HCT116 (cell line): Measurements from ENCODE around the gene AP1M1. TPM values are rescaled to one million over a fixed set of nuclear protein-coding genes. Genes with fewer than 3 reads are reported as not detected.

ENCODE experiments used
- ATAC-seq: fragments of 200-7000 bp; cut with Tn5 transposase; 2 replicates; pipeline ENCODE4 v1.9.1; 2020; ENCODE audit warnings: mild to moderate bottlenecking, moderate library complexity
- BruUV-seq: library from RNA; stranded (reverse); fragments of 400-500 nt; replicated peaks from 2 replicates; lab custom pipeline; 2021; lab: Mats Ljungman, UMichigan
- CTCF ChIA-PET: fragments of 300-600 bp; sonication (Branson Sonifier 250); formaldehyde crosslinking; loops from one replicate; lab custom pipeline; 2021; ENCODE audit warnings: antibody characterized with exemption; lab: Charles Lee
- POLR2A ChIA-PET: fragments of 300-600, 350-600 bp; sonication (Branson Sonifier 250); formaldehyde crosslinking; loops from one replicate; lab custom pipeline; 2021; ENCODE audit warnings: antibody characterized with exemption; lab: Charles Lee
- RAD21 ChIA-PET, 2 experiments: fragments of 300-600 bp; sonication (Branson Sonifier 250); formaldehyde crosslinking; loops; one replicate each; lab custom pipeline; 2023; ENCODE audit warnings: low total read pairs in 2 of 2; ENCODE audit not compliant: uncharacterized antibody in 2 of 2, unreplicated experiment in 2 of 2, low non-redundant PET in 1 of 2; lab: Charles Lee
- DNase-seq: peaks from one replicate; pipeline ENCODE4 v3.0.0-alpha.2; 2010; ENCODE audit warnings: low read depth, low spot score
- H2AFZ ChIP-seq: fragments of 200-600 bp; shearing (Covaris generic), sonication (generic); 2 replicates; pipeline ENCODE4 v1.6.1; 2017; ENCODE audit warnings: low read depth, mixed run types, mixed read lengths, antibody characterized with exemption, low read length; ENCODE audit not compliant: poor library complexity, severe bottlenecking
- H3K27ac ChIP-seq: 2 replicates; pipeline ENCODE4 v1.5.1; 2012; ENCODE audit warnings: low read depth, low read length
- H3K27me3 ChIP-seq: fragments of 200-600 bp; sonication (generic); 2 replicates; pipeline ENCODE4 v1.6.1; 2016; ENCODE audit warnings: mixed run types, low read length, mixed read lengths; ENCODE audit not compliant: insufficient read depth
- H3K36me3 ChIP-seq, 2 experiments: fragments of 200-500 bp in 1 of 2; fragments of 200-600 bp in 1 of 2; sonication (Bioruptor generic) in 1 of 2; sonication (generic) in 1 of 2; 2 replicates each; pipeline versions ENCODE4 v1.5.1 to v1.6.1; 2014 to 2016; ENCODE audit warnings: low read length in 2 of 2, inconsistent platforms in 1 of 2, mixed read lengths in 1 of 2, mixed run types in 1 of 2; ENCODE audit not compliant: insufficient read depth in 2 of 2, control insufficient read depth in 1 of 2
- H3K4me1 ChIP-seq, 2 experiments: fragments of 200-600 bp in 1 of 2; sonication (generic) in 1 of 2; 2 replicates each; pipeline versions ENCODE4 v1.5.1 to v1.6.1; 2012 to 2017; ENCODE audit warnings: low read length in 2 of 2, inconsistent platforms in 1 of 2, mild to moderate bottlenecking in 1 of 2, mixed read lengths in 1 of 2, mixed run types in 1 of 2, moderate library complexity in 1 of 2; ENCODE audit not compliant: insufficient read depth in 2 of 2, control insufficient read depth in 1 of 2
- H3K4me2 ChIP-seq: fragments of 200-600 bp; sonication (generic); 2 replicates; pipeline ENCODE4 v1.6.1; 2017; ENCODE audit warnings: mixed run types, low read length, mixed read lengths
- H3K4me3 ChIP-seq, 2 experiments: fragments of 200-600 bp in 1 of 2; sonication (generic) in 1 of 2; replicated peaks in 1 of 2; 2 replicates each; pipeline ENCODE4 v1.5.1; 2011 to 2016; ENCODE audit warnings: low read length in 2 of 2, control low read depth in 1 of 2, low read depth in 1 of 2, mild to moderate bottlenecking in 1 of 2, mixed read lengths in 1 of 2, mixed run types in 1 of 2
- H3K79me2 ChIP-seq: fragments of 200-600 bp; sonication (generic); 2 replicates; pipeline ENCODE4 v1.6.1; 2017; ENCODE audit warnings: mild to moderate bottlenecking, mixed run types, low read length, moderate library complexity, mixed read lengths; ENCODE audit not compliant: insufficient read depth
- H3K9ac ChIP-seq: fragments of 200-600 bp; sonication (generic); 2 replicates; pipeline ENCODE4 v1.6.1; 2016; ENCODE audit warnings: low read length, mixed read lengths
- H3K9me2 ChIP-seq: fragments of 200-600 bp; sonication (generic), shearing (Covaris generic); 2 replicates; pipeline ENCODE4 v1.6.1; 2017; ENCODE audit warnings: mixed run types, mild to moderate bottlenecking, moderate library complexity; ENCODE audit not compliant: insufficient read depth
- H3K9me3 ChIP-seq, 2 experiments: fragments of 200-500 bp in 1 of 2; fragments of 200-600 bp in 1 of 2; sonication (Bioruptor generic) in 1 of 2; sonication (generic) in 1 of 2; 2 replicates each; pipeline ENCODE4 v1.6.1; 2014 to 2017; ENCODE audit warnings: low read length in 2 of 2, mixed read lengths in 2 of 2, inconsistent platforms in 1 of 2, low read depth in 1 of 2, mild to moderate bottlenecking in 1 of 2, mixed run types in 1 of 2, moderate library complexity in 1 of 2; ENCODE audit not compliant: control insufficient read depth in 1 of 2, insufficient read depth in 1 of 2
- H4K20me1 ChIP-seq: fragments of 200-600 bp; sonication (generic), shearing (Covaris generic); 2 replicates; pipeline ENCODE4 v1.6.1; 2017; ENCODE audit warnings: mixed run types, mild to moderate bottlenecking, moderate library complexity; ENCODE audit not compliant: insufficient read depth
- ATF3 ChIP-seq: IDR thresholded peaks from 2 replicates; pipeline ENCODE4 v1.6.1; 2012
- ELF1 ChIP-seq: IDR thresholded peaks from 2 replicates; pipeline ENCODE4 v1.6.1; 2012; ENCODE audit warnings: low read depth, borderline replicate concordance
- MAX ChIP-seq: IDR thresholded peaks from 2 replicates; pipeline ENCODE4 v1.6.1; 2012
- POLR2AphosphoS5 ChIP-seq: IDR thresholded peaks from 2 replicates; pipeline ENCODE4 v1.6.1; 2011; ENCODE audit warnings: mild to moderate bottlenecking, low read depth, low read length, moderate library complexity
- REST ChIP-seq: IDR thresholded peaks from 2 replicates; pipeline ENCODE4 v1.6.1; 2012; ENCODE audit warnings: low read depth
- intact Hi-C: fragments of 100-400 bp; cut with micrococcal nuclease; formaldehyde crosslinking; loops from 2 replicates; pipeline ENCODE4 v1.10.0; 2022
- total RNA-seq: library from RNA; stranded (reverse); gene quantifications from one replicate; pipeline ENCODE4 v1.2.1, GENCODE V29; 2021; ENCODE audit not compliant: unreplicated experiment

AP1M1 gene
- total RNA-seq, 1 experiment from 2014 or later: 50.0 TPM

- TF ChIP-seq REST: no peak
- no peak for TF ChIP-seq ELF1
- no peak for TF ChIP-seq MAX
Measured at GRCh38 chr19:16234552-16235445, 37.1 kb downstream of the AP1M1 start (continued).

GRCh38 chr19:16235811-16236652, 38.3 kb downstream of the AP1M1 start:
- H2AFZ ChIP-seq: no peak overlapping the region
- RAD21 ChIA-PET: no interaction called here

More at GRCh38 chr19:16235811-16236652, 38.3 kb downstream of the AP1M1 start:
- TF ChIP-seq POLR2AphosphoS5: no peak
- TF ChIP-seq ATF3: no peak
- peaks cover 0 to 5% of the 10 kb centered on the region in 2 experiments; a peak in 1 of 4 replicates for H3K36me3 ChIP-seq
- POLR2A ChIA-PET: no interaction called here
- DNase-seq (no peak), ATAC-seq (peak; percentile 19; the same call in 1 of the 2 replicates)
- intact Hi-C loops: no loop called here
- no peak overlapping the region for H3K9ac ChIP-seq
- no peaks in the 10 kb centered on the region for H3K9me3 ChIP-seq
- no peaks in the 10 kb centered on the region for H3K79me2 ChIP-seq
- H3K9me2 ChIP-seq: no peaks in the 10 kb centered on the region
- no peaks in the 10 kb centered on the region for H4K20me1 ChIP-seq
- no TSS peak for BruUV-seq
- CTCF ChIA-PET: no interaction called here
- H3K4me2 ChIP-seq: no peak overlapping the region
- no peaks in the 10 kb centered on the region for H3K4me1 ChIP-seq
- no peak overlapping the region for H3K4me3 ChIP-seq
- H3K27me3 ChIP-seq: no peaks in the 10 kb centered on the region
- H3K27ac ChIP-seq: no peak overlapping the region
